Kidney (tissue), 14 donors: ENCODE measurements around the gene CARD11. TPM values are rescaled to one million over a fixed set of nuclear protein-coding genes. Genes with fewer than 3 reads are reported as not detected.
A peak's percentile ranks its signal among the peaks of the same experiment; 100 is the strongest.

Experiments
- DNase-seq, 5 donors: peaks; one replicate each; pipeline ENCODE4 v3.0.0-alpha.2; 2013 to 2020
- FAIRE-seq: peaks from 2 replicates; lab custom pipeline; 2012; peaks lifted over from hg19 to GRCh38; lab: Jason Lieb, UNC
- H3K27ac ChIP-seq, 2 donors: one replicate each; pipeline ENCODE4 v1.7.0; 2013; ENCODE audit warnings: low read depth in 2 of 2, low read length in 2 of 2, inconsistent platforms in 1 of 2
- H3K27me3 ChIP-seq: one replicate; pipeline ENCODE4 v1.7.1; 2013; ENCODE audit warnings: low read length, inconsistent platforms; ENCODE audit not compliant: control insufficient read depth, insufficient read depth
- H3K36me3 ChIP-seq, 3 donors: one replicate each; pipeline versions ENCODE4 v1.7.0 to v1.7.1; 2013; ENCODE audit warnings: low read length in 3 of 3, control low read depth in 1 of 3, inconsistent platforms in 1 of 3; ENCODE audit not compliant: insufficient read depth in 3 of 3, control insufficient read depth in 2 of 3
- H3K4me1 ChIP-seq, 3 donors: one replicate each; pipeline versions ENCODE4 v1.7.0 to v1.7.1; 2013; ENCODE audit warnings: low read length in 3 of 3, inconsistent platforms in 1 of 3, low read depth in 1 of 3; ENCODE audit not compliant: control insufficient read depth in 2 of 3, insufficient read depth in 2 of 3
- H3K4me3 ChIP-seq, 3 donors: one replicate each; pipeline versions ENCODE4 v1.7.0 to v1.8.1; 2013; ENCODE audit warnings: low read length in 3 of 3, control low read depth in 1 of 3, inconsistent platforms in 1 of 3
- H3K9ac ChIP-seq, 3 donors: one replicate each; pipeline versions ENCODE4 v1.7.0 to v1.7.1; 2013; ENCODE audit warnings: low read length in 3 of 3, control low read depth in 1 of 3, inconsistent platforms in 1 of 3
- H3K9me3 ChIP-seq, 3 donors: one replicate each; pipeline versions ENCODE4 v1.7.0 to v1.7.1; 2013; ENCODE audit warnings: low read length in 3 of 3, control low read depth in 1 of 3, inconsistent platforms in 1 of 3; ENCODE audit not compliant: control insufficient read depth in 2 of 3, insufficient read depth in 1 of 3
- CTCF ChIP-seq: IDR thresholded peaks from 3 replicates; pipeline ENCODE4 v1.5.1; 2012; ENCODE audit warnings: mild to moderate bottlenecking, moderate library complexity, borderline replicate concordance; ENCODE audit not compliant: insufficient read depth; ENCODE audit errors: extremely low read depth
- intact Hi-C: fragments of 100-400 bp; cut with DNase I; formaldehyde crosslinking; loops from one replicate; pipeline ENCODE4 v1.11.1; 2022
- polyA plus RNA-seq: library from polyadenylated mRNA; stranded (reverse); fragments of 350-450 nt; fragmentation: Illumina TruSeq; extraction: RNeasy Lipid Tissue Mini Kit (QIAGEN cat#74804); gene quantifications from one replicate; pipeline ENCODE4 v1.2.3, GENCODE V29; 2014; ENCODE audit warnings: low read depth, low replicate concordance; ENCODE audit not compliant: insufficient read depth
- total RNA-seq: library from RNA; stranded (reverse); fragmentation: NEBNext Ultra II Directional; extraction: Animal tissue kit (Norgen Biotek cat#: 25700); gene quantifications from one replicate; pipeline ENCODE4 v1.2.1, GENCODE V29; 2021
- donor health status: control.
- donor health status: control.
- donor health status: control.
- donor health status: control.
- donor health status: control.
- donor health status: DM: yes; HTN: yes; CAD: no.
- donor health status: Normal renal cell carcinoma (clear cell type).

The CARD11 gene
- total and polyA plus RNA-seq, 2 donors from 2014 or later: 0.22 to 9.6 TPM

GRCh38 chr7:2886391-2886790 is 157.3 kb downstream of the CARD11 start:
- no peaks in the 10 kb centered on the region for H3K27me3 ChIP-seq
- intact Hi-C loops: loop anchor here (10.0 kb wide), 1 partner anchor 258 kb away; no protein-coding TSS in a partner anchor
- FAIRE-seq: no peak
- H3K4me3 ChIP-seq: no peak overlapping the region
- H3K9me3 ChIP-seq: no peaks in the 10 kb centered on the region
- DNase-seq: no peak
- no peaks in the 10 kb centered on the region for H3K4me1 ChIP-seq
- H3K36me3 ChIP-seq: no peaks in the 10 kb centered on the region
- H3K27ac ChIP-seq: no peak overlapping the region
- no peak for TF ChIP-seq CTCF
- H3K9ac ChIP-seq: no peak overlapping the region

GRCh38 chr7:2884161-2884560 is 159.5 kb downstream of the CARD11 start:
- Histone ChIP-seq H3K27ac (no peak overlapping the region), H3K36me3 (no peaks in the 10 kb centered on the region), H3K9ac (no peak overlapping the region), H3K9me3 (peaks cover 0 to 1% (median 0%) of the 10 kb centered on the region in 3 donors), H3K27me3 (no peaks in the 10 kb centered on the region), H3K4me3 (no peak overlapping the region), H3K4me1 (no peaks in the 10 kb centered on the region)
- DNase-seq (no peak), FAIRE-seq (no peak)
- intact Hi-C loops: loop anchor here (10.0 kb wide), 1 partner anchor 261 kb away; no protein-coding TSS in a partner anchor
- TF ChIP-seq CTCF: no peak

GRCh38 chr7:2883101-2883500 is 160.6 kb downstream of the CARD11 start:
- no peak for FAIRE-seq
- H3K9ac ChIP-seq: no peak overlapping the region
- peaks cover 0 to 1% (median 0%) of the 10 kb centered on the region in 3 donors for H3K9me3 ChIP-seq
- TF ChIP-seq CTCF: no peak
- intact Hi-C loops: loop anchor here (10.0 kb wide), 1 partner anchor 262 kb away; no protein-coding TSS in a partner anchor
- H3K27ac ChIP-seq: no peak overlapping the region
- H3K4me3 ChIP-seq: no peak overlapping the region
- H3K4me1 ChIP-seq: no peaks in the 10 kb centered on the region
- no peaks in the 10 kb centered on the region for H3K36me3 ChIP-seq
- no peak for DNase-seq
- H3K27me3 ChIP-seq: no peaks in the 10 kb centered on the region

- no peak for TF ChIP-seq CTCF
- DNase-seq: peak in 3 of 5 donors; percentile 59 to 75 (median 68)
Observed at GRCh38 chr7:2882111-2882510, 161.6 kb downstream of the CARD11 start.

More at GRCh38 chr7:2882111-2882510, 161.6 kb downstream of the CARD11 start:
- Histone ChIP-seq H3K9ac (no peak overlapping the region), H3K36me3 (no peaks in the 10 kb centered on the region), H3K27ac (no peak overlapping the region), H3K27me3 (no peaks in the 10 kb centered on the region), H3K4me1 (no peaks in the 10 kb centered on the region), H3K4me3 (no peak overlapping the region), H3K9me3 (peaks cover 0 to 1% (median 0%) of the 10 kb centered on the region in 3 donors)
- no peak for FAIRE-seq
- intact Hi-C loops: loop anchor here (10.0 kb wide), 1 partner anchor 263 kb away; no protein-coding TSS in a partner anchor
